ENCODE measurements around the gene CALCOCO1. TPM values are rescaled to one million over a fixed set of nuclear protein-coding genes. Genes with fewer than 3 reads are reported as not detected.

The CALCOCO1 gene
- total and polyA plus RNA-seq, 9 of the 15 experiments (the other 6 are each of a cell fraction or from before 2014, with no cell fraction given) = 1.9 to 31.8 (median 11.0) TPM

- CTCF ChIA-PET (ENCODE audit: low intra/inter-chr PET ratio) = no interaction called here
- Histone ChIP-seq H3K4me2 (ENCODE audit: insufficient read depth, low read length) (no peak overlapping the region), H4K20me1 (replicated peaks; ENCODE audit: control insufficient read depth, insufficient read depth, low read length) (no peaks in the 10 kb centered on the region), H3K9me3 (replicated peaks; ENCODE audit: control insufficient read depth, insufficient read depth, low read depth, low read length) (no peaks in the 10 kb centered on the region), H3K27ac (ENCODE audit: extremely low read depth, low read depth, low read length) (no peak overlapping the region), H3K79me2 (ENCODE audit: control insufficient read depth, insufficient read depth, low read length) (no peaks in the 10 kb centered on the region), H3K9ac (ENCODE audit: insufficient read depth in 1 of 2, low read depth in 2 of 2, low read length in 2 of 2) (no peak overlapping the region), H3K36me3 (ENCODE audit: control insufficient read depth, insufficient read depth, low read length) (no peaks in the 10 kb centered on the region), H3K4me1 (replicated peaks in 1 of 2; ENCODE audit: control insufficient read depth in 2 of 2, insufficient read depth in 2 of 2, low read length in 2 of 2) (no peaks in the 10 kb centered on the region), H2AFZ (ENCODE audit: low read depth, low read length) (no peak overlapping the region), H3K9me1 (ENCODE audit: control insufficient read depth, insufficient read depth, low read length) (no peaks in the 10 kb centered on the region), H3K4me3 (no peak overlapping the region), H3K27me3 (ENCODE audit: control insufficient read depth in 2 of 2, insufficient read depth in 2 of 2, low read length in 2 of 2) (peaks cover 14 to 25% of the 10 kb centered on the region in 2 experiments; a peak in 4 of 5 replicates)
- no TSS peak for BruUV-seq (replicated peaks)
- POLR2A ChIA-PET = interaction anchor here (0.6 kb wide), 2 partner anchors 12 to 182 kb away, joined by 3 to 4 read pairs; no protein-coding TSS in a partner anchor
- no peak for DNase-seq (ENCODE audit: extremely low read depth in 1 of 4, low spot score in 3 of 4)
- in situ Hi-C loops (cut with MboI) (loop anchor here (25.0 kb wide), 1 partner anchor 442 kb away; no protein-coding TSS in a partner anchor), intact Hi-C loops (cut with micrococcal nuclease) (no loop called here)
- ATAC-seq = no peak
- FAIRE-seq = no peak
- TF ChIP-seq ZNF407 (IDR thresholded peaks at IDR 0.05; ENCODE audit: low read depth) (no peak), CHD7 (IDR thresholded peaks at IDR 0.05; ENCODE audit: low read depth, low read length) (no peak), MAFG (tag; conservative IDR thresholded peaks at IDR 0.05) (no peak)
These were observed 43.0 kb upstream of the CALCOCO1 start for GRCh38 chr12:53770281-53770680.
